ENCODE measurements around the gene PARL. TPM values are rescaled to one million over a fixed set of nuclear protein-coding genes. Genes with fewer than 3 reads are reported as not detected.

The PARL gene
- total RNA-seq, 1 experiment from 2014 or later = 69.7 TPM

- Histone ChIP-seq H3K4me1 (ENCODE audit: control insufficient read depth in 1 of 2, insufficient read depth in 2 of 2, low read length in 2 of 2) (no peaks in the 10 kb centered on the region), H3K9ac (ENCODE audit: low read length) (no peak overlapping the region), H3K36me3 (ENCODE audit: control insufficient read depth in 1 of 2, insufficient read depth in 2 of 2, low read length in 2 of 2) (no peaks in the 10 kb centered on the region), H3K9me2 (ENCODE audit: insufficient read depth) (no peaks in the 10 kb centered on the region), H3K79me2 (ENCODE audit: insufficient read depth, low read length) (no peaks in the 10 kb centered on the region), H3K27me3 (ENCODE audit: insufficient read depth, low read length) (no peaks in the 10 kb centered on the region), H3K4me2 (ENCODE audit: low read length) (no peak overlapping the region), H2AFZ (ENCODE audit: low read depth, low read length, poor library complexity, severe bottlenecking) (no peak overlapping the region), H4K20me1 (ENCODE audit: insufficient read depth) (no peaks in the 10 kb centered on the region), H3K4me3 (replicated peaks in 1 of 2; ENCODE audit: low read depth in 1 of 2, low read length in 2 of 2) (no peak overlapping the region), H3K9me3 (ENCODE audit: control insufficient read depth in 1 of 2, insufficient read depth in 1 of 2, low read depth in 1 of 2, low read length in 2 of 2) (no peaks in the 10 kb centered on the region), H3K27ac (ENCODE audit: low read depth, low read length) (no peak overlapping the region)
- ChIA-PET CTCF (no interaction called here), POLR2A (no interaction called here), RAD21 (ENCODE audit: low non-redundant PET in 1 of 2, low total read pairs in 2 of 2, uncharacterized antibody in 2 of 2, unreplicated experiment in 2 of 2) (no interaction called here)
- intact Hi-C loops (cut with micrococcal nuclease) = no loop called here
- TF ChIP-seq CBX3 (IDR thresholded peaks at IDR 0.05; ENCODE audit: low read depth) (no peak), REST (IDR thresholded peaks at IDR 0.05; ENCODE audit: low read depth) (no peak), YY1 (IDR thresholded peaks at IDR 0.05; ENCODE audit: extremely low read depth, insufficient replicate concordance, low read depth, low read length) (no peak), ATF3 (IDR thresholded peaks at IDR 0.05) (no peak), EGR1 (IDR thresholded peaks at IDR 0.05; ENCODE audit: low read depth) (no peak), SIN3A (IDR thresholded peaks at IDR 0.05; ENCODE audit: low read depth) (no peak), FOSL1 (IDR thresholded peaks at IDR 0.05; ENCODE audit: low read depth) (no peak), JUND (IDR thresholded peaks at IDR 0.05) (no peak), CEBPB (IDR thresholded peaks at IDR 0.05; ENCODE audit: low read depth) (no peak), ZNF274 (IDR thresholded peaks at IDR 0.05; ENCODE audit: low read depth, low read length) (no peak), EZH2phosphoT487 (IDR thresholded peaks at IDR 0.05; ENCODE audit: borderline replicate concordance) (no peak), POLR2AphosphoS5 (IDR thresholded peaks at IDR 0.05; ENCODE audit: low read depth, low read length) (no peak), SP1 (IDR thresholded peaks at IDR 0.05; ENCODE audit: low read depth) (no peak), ZBTB33 (IDR thresholded peaks at IDR 0.05; ENCODE audit: extremely low read depth, insufficient replicate concordance, low read length) (no peak), EZH2 (IDR thresholded peaks at IDR 0.05) (no peak), ZFX (IDR thresholded peaks at IDR 0.05) (no peak), SRF (IDR thresholded peaks at IDR 0.05; ENCODE audit: low read depth) (no peak), POLR2A (IDR thresholded peaks at IDR 0.05; ENCODE audit: borderline replicate concordance, extremely low read depth, insufficient read depth, insufficient read length) (no peak)
- TF ChIP-seq, protein P1, sequence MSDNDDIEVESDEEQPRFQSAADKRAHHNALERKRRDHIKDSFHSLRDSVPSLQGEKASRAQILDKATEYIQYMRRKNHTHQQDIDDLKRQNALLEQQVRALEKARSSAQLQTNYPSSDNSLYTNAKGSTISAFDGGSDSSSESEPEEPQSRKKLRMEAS (IDR thresholded peaks at IDR 0.05) = no peak
- no TSS peak for BruUV-seq (replicated peaks)
- DNase-seq (ENCODE audit: low read depth, low spot score) (no peak), ATAC-seq (no peak)
These were observed 66.5 kb downstream of the PARL start for GRCh38 chr3:183818041-183818620.

All from HCT116 (cell line).